Mononuclear cell (primary cell): ENCODE data around the gene RAB11B. TPM values are rescaled to one million over a fixed set of nuclear protein-coding genes. Genes with fewer than 3 reads are reported as not detected.

Source experiments
- H3K27me3 ChIP-seq: 2 replicates; pipeline ENCODE4 v1.6.0; 2011; ENCODE audit warnings: low read length, control low read depth; ENCODE audit not compliant: insufficient read depth
- H3K4me1 ChIP-seq: 2 replicates; pipeline ENCODE4 v1.5.1; 2011; ENCODE audit warnings: mild to moderate bottlenecking, low read length, control low read depth; ENCODE audit not compliant: insufficient read depth
- H3K4me3 ChIP-seq: 2 replicates; pipeline ENCODE4 v1.5.1; 2011; ENCODE audit warnings: mild to moderate bottlenecking, low read length, moderate library complexity
- H3K9me3 ChIP-seq: 2 replicates; pipeline ENCODE4 v1.5.1; 2011; ENCODE audit warnings: low read depth, mild to moderate bottlenecking, control low read depth, low read length
- total RNA-seq: library from RNA; depleted of rRNA; stranded (reverse); fragments of >200 nt; gene quantifications from one replicate; pipeline ENCODE4 v1.2.3, GENCODE V29; 2012

RAB11B gene
- total RNA-seq, 1 donor = 24.3 TPM

DNA sequence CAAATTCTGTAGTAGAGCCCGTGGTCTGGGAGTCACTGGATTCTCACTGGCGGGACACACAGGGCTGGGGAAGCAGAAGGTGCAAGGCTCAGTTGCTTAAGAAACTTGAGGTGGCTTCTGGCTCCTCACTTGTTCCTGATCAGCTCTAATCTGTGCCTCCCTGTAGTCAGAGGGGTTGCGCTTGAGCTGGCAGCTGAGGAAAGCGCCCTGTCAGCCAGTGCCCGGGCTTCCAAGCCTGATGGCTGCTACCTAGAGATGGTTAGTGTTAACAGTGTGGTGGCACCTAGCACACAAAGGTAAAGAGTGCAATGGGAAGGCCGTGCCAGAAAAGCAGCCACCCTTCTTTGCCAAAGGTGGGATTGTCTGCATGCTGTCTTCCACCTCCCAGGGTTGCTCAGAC is 63.5 kb downstream of the RAB11B start:
- Histone ChIP-seq H3K27me3 (no peaks in the 10 kb centered on the region), H3K4me1 (peaks cover 54% of the 10 kb centered on the region), H3K9me3 (no peaks in the 10 kb centered on the region)

More for the DNA sequence above, 63.5 kb downstream of the RAB11B start:
- H3K4me3 ChIP-seq = no peak overlapping the region

Other genes starting within 250 kb of the RAB11B start
- not detected for gene FBN3, start 240.8 kb upstream of the RAB11B start, total RNA-seq
- gene CERS4, start 181.0 kb upstream of the RAB11B start, total RNA-seq = 13.1 TPM
- 14.6 TPM for gene CD320, start 82.0 kb upstream of the RAB11B start, total RNA-seq
- gene NDUFA7, start 69.0 kb upstream of the RAB11B start, total RNA-seq = 15.3 TPM
- 352 TPM for gene RPS28, start 68.9 kb upstream of the RAB11B start, total RNA-seq
- gene KANK3, start 47.1 kb upstream of the RAB11B start, total RNA-seq = 0.42 TPM
- not detected for gene ANGPTL4, start 26.2 kb upstream of the RAB11B start, total RNA-seq
- gene MARCHF2, start 22.9 kb downstream of the RAB11B start, total RNA-seq = 119 TPM
- gene HNRNPM, start 54.6 kb downstream of the RAB11B start, total RNA-seq = 104 TPM
- 5.7 TPM for gene PRAM1, start 112.3 kb downstream of the RAB11B start, total RNA-seq
- 5.6 TPM for gene ZNF414, start 123.8 kb downstream of the RAB11B start, total RNA-seq
- 145 TPM for gene MYO1F, start 187.1 kb downstream of the RAB11B start, total RNA-seq
- 29.5 TPM for gene ADAMTS10, start 220.4 kb downstream of the RAB11B start, total RNA-seq
- gene NFILZ, start 240.3 kb downstream of the RAB11B start, total RNA-seq = not detected